Kidney epithelial cell (primary cell): ENCODE measurements around the gene FBXO48. TPM values are rescaled to one million over a fixed set of nuclear protein-coding genes. Genes with fewer than 3 reads are reported as not detected.

Experiments used
- DNase-seq: peaks from one replicate; pipeline ENCODE4 v3.0.0-alpha.2; 2010; ENCODE audit warnings: low read depth
- H3K27me3 ChIP-seq: 2 replicates; pipeline ENCODE4 v1.6.0; 2011; ENCODE audit warnings: low read length; ENCODE audit not compliant: control insufficient read depth, insufficient read depth
- H3K36me3 ChIP-seq: 2 replicates; pipeline ENCODE4 v1.5.1; 2011; ENCODE audit warnings: low read length; ENCODE audit not compliant: control insufficient read depth, insufficient read depth
- H3K4me3 ChIP-seq: 2 replicates; pipeline ENCODE4 v1.5.1; 2011; ENCODE audit warnings: low read depth, mild to moderate bottlenecking, control low read depth, low read length
- total RNA-seq: library from RNA; depleted of rRNA; stranded (reverse); fragments of >200 nt; gene quantifications from 2 replicates; pipeline ENCODE4 v1.2.3, GENCODE V29; 2015
- TF ChIP-seq, protein P1 (sequence below): IDR thresholded peaks from 2 replicates; pipeline ENCODE4 v1.5.1; 2011; ENCODE audit warnings: mild to moderate bottlenecking, moderate library complexity, low read length, control low read depth, inconsistent platforms; ENCODE audit not compliant: insufficient read depth, poor library complexity, severe bottlenecking

The FBXO48 gene
- total RNA-seq, 1 donor from 2014 or later: 0.54 TPM

DNA sequence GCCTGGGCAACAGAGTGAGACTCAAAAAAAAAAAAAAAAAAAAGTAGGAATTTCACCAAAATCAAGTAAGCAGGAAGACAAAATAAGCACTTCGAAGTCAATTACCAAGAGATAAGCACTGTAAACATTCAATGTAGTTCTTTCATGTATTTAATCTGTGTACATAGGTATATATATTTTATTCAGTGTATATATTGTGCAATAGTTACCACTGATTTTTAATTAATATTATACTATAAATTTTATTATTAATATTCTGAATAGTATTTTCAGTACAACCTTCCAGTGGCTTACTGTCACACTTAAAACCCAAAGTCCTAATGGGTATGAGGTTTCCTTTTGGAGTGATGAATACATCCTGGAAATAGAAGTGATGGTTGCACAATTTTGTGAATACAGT, 9.4 kb upstream of the FBXO48 start:
- Histone ChIP-seq H3K27me3 (no peaks in the 10 kb centered on the region), H3K36me3 (no peaks in the 10 kb centered on the region), H3K4me3 (no peak overlapping the region)
- TF ChIP-seq, protein P1, sequence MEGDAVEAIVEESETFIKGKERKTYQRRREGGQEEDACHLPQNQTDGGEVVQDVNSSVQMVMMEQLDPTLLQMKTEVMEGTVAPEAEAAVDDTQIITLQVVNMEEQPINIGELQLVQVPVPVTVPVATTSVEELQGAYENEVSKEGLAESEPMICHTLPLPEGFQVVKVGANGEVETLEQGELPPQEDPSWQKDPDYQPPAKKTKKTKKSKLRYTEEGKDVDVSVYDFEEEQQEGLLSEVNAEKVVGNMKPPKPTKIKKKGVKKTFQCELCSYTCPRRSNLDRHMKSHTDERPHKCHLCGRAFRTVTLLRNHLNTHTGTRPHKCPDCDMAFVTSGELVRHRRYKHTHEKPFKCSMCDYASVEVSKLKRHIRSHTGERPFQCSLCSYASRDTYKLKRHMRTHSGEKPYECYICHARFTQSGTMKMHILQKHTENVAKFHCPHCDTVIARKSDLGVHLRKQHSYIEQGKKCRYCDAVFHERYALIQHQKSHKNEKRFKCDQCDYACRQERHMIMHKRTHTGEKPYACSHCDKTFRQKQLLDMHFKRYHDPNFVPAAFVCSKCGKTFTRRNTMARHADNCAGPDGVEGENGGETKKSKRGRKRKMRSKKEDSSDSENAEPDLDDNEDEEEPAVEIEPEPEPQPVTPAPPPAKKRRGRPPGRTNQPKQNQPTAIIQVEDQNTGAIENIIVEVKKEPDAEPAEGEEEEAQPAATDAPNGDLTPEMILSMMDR: no peak
- DNase-seq: no peak

DNA sequence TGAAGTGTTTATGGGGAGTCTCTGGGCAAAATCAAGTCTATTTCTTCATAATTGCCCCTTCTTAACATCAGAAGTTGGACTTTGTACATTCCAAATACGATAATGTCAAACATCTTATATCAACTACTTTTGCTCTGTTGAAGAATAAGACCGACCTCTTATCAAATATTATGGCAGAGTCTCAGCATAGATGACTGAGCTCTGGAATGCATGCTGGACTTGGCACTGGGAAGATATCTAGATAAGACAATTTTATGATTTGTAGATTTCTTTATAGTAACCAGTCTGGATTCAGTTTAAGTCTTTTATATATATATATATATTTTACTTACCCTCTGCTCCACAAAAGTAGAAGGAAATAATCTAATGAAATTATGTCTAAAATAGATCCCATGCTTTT, 8.5 kb upstream of the FBXO48 start:
- H3K36me3 ChIP-seq: no peaks in the 10 kb centered on the region
- H3K4me3 ChIP-seq: no peak overlapping the region
- TF ChIP-seq, protein P1: no peak
- no peak for DNase-seq
- H3K27me3 ChIP-seq: no peaks in the 10 kb centered on the region

DNA sequence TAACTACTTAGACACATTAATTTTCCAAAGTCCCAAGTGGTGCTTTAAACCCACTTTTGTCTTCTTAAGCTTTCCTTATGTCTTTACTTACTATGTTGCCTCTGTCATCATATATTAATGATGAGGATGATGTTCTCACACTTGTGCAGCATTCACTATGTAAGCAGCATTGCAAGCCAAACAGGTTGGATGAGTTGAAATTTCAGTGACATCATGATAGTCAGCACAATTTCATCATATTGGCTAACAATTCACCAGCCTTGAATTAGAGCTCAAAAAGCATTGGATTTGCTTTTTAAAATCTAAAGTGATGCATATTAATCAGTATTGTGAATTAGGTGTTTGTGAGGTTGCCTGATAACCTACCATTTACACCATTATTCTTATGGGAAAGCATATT, 8.0 kb upstream of the FBXO48 start:
- DNase-seq: no peak
- no peak overlapping the region for H3K4me3 ChIP-seq
- TF ChIP-seq, protein P1: no peak
- no peaks in the 10 kb centered on the region for H3K27me3 ChIP-seq
- no peaks in the 10 kb centered on the region for H3K36me3 ChIP-seq

DNA sequence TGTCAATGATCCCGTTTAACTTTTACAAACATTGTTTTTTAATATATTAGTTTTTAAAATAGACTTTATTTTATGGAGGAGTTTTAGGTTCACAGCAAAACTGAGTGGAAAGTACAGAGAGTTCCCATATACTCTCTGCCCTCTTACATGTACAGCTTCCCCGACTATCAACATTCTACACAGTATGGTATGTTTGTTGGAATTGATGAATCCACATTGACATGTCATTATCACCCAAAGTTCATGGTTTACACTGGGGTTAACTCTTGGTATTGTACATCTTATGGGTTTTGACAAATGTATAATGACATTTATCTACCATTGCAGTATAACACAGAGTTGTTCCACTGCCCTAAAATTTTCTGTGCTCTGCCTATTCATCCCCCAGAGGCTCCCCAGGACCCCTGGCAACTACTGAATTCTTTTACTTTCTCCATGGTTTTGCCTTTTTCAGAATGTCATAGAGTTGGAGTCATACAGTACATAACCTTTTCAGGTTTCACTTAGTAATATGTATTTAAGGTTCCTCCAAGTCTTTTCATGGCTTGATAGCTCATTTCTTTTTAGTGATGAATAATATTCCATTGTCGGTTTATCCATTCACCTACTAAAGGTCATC, 5.8 kb upstream of the FBXO48 start:
- no peak for DNase-seq
- H3K27me3 ChIP-seq: no peaks in the 10 kb centered on the region
- no peaks in the 10 kb centered on the region for H3K36me3 ChIP-seq
- TF ChIP-seq, protein P1: no peak
- H3K4me3 ChIP-seq: no peak overlapping the region

DNA sequence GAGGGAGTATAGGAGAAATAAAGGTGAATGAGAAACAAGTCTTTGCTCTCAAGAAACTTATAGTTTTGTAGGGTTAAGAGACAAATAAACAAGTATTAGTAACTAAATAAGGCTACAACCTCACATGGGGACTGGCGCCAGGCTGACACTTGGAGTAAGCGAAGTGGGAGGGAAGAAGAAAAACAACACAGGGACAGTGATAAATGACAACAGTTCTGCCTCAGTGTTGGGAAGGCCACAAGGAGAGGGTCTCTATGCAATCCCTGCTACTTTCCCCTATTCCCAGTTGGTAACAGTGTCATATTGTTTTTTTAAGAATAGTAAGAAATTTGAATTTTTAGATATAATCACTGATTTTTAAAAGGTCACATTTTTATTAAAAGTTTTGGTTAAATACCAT, 4.3 kb upstream of the FBXO48 start:
- no peak for DNase-seq
- TF ChIP-seq, protein P1: no peak
- no peaks in the 10 kb centered on the region for H3K27me3 ChIP-seq
- no peaks in the 10 kb centered on the region for H3K36me3 ChIP-seq
- no peak overlapping the region for H3K4me3 ChIP-seq

DNA sequence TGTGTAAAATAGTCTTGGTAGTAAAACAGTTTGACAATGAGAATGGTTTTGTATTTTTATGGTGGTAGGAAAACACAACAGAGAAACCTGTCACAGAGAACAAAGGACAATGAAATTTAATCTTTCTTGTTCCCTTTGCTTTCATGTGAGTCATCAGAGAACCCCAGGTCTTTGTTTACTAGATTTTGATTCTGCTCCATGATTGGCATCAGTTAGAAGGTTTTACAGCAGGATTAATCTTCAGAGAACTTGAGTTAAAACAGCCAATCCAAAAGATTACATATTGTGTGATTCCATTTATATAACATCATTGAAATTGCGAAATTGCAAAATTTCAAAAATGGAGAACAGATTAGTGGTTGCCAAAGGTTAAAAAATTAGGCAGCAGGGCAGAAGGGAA, 2.8 kb upstream of the FBXO48 start:
- DNase-seq: no peak
- Histone ChIP-seq H3K27me3 (no peaks in the 10 kb centered on the region), H3K4me3 (no peak overlapping the region), H3K36me3 (no peaks in the 10 kb centered on the region)
- TF ChIP-seq, protein P1: no peak
